Cortex of kidney (tissue), 1 donor: Measurements from ENCODE around the gene CCKAR.

Experiments
- DNase-seq: peaks from one replicate; lab custom pipeline; 2025; lab: John Stamatoyannopoulos, UW

The CCKAR gene

DNA sequence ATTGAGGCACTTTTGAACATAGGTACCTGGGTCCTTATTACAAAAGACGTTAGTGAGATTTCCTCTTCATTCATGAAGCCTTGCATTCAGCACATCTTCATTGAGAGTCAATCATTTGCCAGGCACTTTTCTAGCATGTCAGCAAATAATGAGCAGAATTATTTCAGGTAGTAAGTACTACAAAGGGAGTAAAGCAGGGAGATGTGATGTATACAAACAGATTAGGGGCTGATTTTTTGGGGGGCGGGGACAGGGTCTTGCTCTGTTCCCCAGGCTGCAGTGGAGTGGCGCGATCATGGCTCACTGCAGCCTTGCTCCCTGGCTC lies 638 bp upstream of the CCKAR start:
- no peak for DNase-seq

DNA sequence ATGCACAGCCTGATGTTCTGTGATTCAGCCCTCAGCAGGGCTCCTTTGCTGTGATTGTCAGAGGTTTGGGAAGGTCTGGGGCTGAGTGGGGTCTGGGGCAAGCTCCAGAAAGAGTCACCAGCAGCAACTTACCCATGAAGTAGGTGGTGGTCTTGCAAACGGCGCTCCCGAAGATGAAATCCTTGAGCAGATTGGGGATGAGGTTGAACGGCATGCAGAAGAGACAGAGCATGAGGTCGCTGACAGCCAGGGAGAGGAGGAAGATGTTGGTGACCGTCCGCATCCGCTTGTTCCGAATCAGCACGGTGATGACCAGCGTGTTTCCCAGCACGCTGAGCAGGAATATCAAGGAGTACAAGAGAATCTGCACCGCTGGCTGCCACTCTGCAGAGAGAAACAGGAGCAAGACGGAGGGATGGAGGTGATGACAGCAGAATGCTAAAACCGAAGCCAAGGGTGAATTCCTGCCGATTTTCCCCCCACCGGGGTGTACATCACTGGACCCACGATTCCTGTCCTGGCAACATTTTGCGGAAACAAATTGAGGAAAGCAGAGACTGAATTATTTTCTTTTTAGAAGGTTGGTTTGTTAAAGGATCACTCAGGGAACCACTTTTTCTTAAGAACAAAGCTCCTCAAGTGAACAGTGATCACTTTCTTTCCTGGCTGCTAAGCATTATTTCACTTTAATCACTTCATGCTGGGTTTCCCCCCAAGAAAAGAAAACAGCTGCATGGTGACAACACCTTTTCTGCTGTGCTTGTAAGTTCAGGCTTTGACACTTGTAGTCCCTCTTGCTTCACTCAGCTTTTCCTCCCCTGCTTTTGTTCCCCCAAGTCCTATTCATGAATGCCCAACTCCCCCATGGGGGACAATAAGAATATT lies 941 bp downstream of the CCKAR start:
- DNase-seq = no peak

DNA sequence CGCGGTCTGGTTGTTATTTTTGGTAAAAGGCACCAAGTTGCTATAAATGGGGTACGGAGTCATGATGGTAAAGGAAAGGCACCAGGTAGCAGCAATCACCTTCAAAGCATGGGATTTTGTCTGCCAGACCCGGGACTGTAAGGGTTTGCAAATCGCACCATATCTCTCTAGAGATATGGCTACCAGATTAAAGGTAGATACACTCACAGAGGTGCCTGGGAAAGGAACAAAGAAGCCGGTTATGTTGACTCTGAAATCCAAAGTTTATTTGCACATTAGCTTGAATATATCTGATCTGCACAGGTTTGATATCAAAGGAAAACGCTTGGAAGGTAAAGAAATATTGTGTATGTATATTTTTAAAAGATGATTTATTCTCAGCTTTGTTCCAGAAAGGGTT lies 4.6 kb downstream of the CCKAR start:
- DNase-seq = no peak

DNA sequence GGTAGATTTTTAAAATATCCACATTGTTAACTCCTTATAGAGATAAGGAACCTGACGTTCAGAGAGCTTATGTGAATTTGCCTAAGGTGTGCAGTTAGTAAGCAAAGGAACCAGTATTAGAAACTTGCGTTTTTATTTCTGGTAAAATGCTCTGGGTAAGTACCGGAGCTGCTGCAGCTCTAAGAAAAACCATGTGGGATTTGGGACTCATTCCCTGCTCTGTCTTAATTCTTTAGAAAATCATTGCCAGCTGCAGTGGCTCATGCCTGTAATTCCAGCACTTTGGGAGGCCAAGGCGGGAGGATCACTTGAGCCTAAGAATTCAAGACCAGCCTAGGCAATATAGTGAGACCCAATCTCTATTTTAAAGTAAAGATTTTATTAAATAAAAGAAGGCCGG lies 5.8 kb downstream of the CCKAR start:
- no peak for DNase-seq

DNA sequence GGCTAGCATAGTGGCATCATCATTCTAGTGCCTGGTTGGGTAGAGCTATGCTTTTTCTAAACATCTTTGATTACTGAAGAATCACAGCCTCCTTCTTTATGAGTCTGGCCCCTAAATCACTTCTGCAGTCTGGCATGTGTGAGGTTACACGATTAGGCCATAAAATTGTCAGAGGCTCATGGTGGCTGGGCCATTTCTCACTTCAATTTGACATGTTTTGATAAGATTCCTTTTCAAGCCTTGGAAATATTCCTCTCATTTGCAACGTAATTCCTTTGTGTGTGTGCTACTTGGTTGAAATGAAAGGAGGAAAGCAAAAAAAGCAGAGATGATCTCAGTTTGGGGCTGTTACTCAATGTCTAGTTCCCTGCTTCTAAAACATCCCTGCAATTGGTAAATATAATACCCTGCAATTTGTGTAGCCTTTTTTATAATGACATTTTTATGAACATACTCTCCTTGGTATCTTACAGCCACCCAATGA lies 6.2 kb downstream of the CCKAR start:
- no peak for DNase-seq

DNA sequence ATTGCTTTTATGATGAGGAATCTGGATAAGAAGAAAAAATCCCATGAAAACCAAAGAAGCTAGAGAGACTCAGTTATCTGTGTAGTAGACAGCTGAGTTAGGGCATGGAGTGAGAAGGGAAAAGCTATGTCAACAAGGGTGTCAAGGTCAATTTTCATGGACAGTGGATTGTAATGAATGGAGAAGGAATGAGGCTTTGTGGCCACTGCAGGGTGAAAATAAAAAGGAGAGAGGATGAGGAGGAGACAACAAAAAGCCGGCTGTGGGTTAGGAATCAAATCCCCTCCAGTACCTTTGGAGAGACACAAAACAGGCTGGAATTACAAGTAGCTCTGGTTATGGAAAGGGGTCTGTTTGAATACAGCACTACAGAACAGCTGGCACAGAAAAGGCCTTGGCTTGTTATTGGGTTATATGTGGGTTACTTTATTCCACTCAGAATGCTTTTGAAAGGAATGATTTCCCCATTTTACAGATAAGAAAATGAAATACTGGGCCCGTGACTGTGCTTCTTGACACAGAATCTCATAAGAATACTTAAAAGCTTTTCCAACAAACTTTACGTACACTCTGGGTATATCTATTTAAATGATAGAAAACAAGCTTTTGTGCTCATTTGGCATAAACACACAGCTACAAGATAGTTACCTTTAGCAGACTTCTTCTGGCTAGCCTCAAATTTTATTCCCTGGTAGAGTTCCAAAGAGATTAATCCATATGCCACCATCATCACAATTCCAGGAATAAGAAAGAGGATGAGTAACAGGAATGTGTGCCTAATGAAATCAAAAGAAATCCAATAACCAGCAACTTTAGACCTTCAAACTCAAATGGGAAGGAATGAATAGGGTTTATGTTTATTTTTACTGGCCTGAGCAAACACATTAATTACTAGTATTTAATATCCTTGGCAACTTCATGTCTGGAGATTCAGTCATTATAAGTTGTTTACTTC lies 7.5 kb downstream of the CCKAR start:
- no peak for DNase-seq

DNA sequence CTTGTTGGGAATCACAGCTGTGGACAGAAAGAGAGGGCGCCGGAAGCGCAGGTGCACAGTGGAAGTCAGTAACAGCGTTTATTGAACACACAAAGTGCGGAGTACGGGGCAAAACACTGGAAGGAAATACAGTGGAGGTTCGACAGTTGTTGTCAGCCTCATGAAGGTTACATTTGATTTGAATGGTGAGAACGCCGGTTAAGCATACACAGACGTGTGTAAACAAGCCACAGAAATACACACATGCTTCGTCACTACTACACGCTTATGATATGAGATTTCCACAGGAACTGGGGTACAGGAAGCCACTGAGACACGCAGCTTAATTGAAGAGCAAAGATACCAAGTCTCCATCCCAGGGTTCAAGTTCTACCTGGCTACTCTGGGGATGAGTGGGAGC lies 12.0 kb downstream of the CCKAR start:
- no peak for DNase-seq

DNA sequence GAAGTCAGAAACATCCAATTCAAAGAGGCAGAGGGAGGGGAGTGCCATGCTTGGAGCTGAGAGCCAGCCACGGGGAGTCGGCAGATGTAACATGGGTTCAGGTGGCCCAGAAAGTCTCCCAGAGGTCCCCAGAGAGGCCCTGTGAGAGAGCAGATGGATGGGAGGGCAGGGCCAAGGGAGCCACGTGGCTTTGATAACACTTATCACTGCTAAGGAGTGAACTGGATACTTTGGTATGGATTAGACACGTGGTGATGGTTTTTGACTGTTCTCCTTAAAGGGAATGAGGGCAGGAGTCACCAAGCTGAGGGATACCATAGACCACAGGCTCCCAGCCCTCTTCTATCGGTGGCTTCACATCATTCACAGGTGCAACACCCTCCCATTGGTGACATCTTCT lies 13.7 kb downstream of the CCKAR start:
- no peak for DNase-seq

DNA sequence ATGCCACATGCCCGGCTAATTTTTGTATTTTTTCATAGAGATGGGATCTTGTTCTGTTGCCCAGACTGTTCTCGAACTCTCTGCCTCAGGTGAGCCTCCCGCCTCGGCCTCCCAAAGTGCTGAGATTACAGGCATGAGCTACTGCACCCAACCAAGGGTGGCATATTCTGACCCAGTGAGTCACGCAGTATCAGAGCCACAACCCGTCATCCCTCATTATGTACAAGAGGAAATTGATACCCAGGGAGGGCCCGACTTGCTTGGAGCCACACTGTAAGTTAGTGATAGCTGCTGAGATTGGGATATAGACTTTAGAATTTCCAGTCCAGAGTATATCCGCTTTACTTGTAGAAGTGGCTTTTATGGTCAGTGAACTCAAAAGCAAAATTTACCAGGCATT lies 14.6 kb downstream of the CCKAR start:
- no peak for DNase-seq

DNA sequence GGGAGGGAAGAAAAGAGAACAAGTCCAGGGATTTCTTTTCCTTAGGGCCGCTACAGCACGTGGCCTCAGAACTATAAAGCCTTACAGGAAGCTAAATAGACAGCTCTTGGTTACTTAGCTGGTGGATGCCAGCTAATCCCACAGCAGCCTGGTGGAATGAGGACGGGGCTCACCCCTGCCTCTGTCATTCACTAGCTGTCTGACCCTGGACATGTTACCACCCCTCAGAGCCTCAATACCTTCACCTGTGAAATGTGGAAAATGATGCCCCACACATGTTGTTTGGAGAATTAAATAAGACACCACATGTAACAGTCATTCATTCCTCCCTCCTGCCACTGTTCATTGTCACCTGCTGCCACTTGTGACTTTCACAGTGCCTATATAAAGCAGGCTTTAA lies 15.7 kb downstream of the CCKAR start:
- DNase-seq = no peak

DNA sequence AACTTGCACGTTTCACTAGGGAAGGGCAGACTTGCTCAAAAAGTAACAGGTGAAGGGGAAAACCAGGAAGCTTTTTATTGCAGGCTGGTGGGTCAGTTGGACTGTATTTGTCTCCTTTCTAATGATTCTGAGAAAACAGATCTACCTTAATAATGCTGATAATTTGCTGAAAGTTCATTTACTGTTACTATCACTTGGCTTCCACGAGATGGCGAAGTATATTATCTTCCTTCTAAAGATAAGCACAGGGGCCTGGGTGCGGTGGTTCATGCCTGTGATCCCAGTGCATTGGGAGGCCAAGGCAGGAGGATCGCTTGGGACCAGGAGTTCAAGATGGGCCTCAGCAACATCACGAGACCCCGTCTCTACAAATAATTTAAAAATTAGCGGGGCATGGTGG lies 16.4 kb downstream of the CCKAR start:
- DNase-seq = no peak

DNA sequence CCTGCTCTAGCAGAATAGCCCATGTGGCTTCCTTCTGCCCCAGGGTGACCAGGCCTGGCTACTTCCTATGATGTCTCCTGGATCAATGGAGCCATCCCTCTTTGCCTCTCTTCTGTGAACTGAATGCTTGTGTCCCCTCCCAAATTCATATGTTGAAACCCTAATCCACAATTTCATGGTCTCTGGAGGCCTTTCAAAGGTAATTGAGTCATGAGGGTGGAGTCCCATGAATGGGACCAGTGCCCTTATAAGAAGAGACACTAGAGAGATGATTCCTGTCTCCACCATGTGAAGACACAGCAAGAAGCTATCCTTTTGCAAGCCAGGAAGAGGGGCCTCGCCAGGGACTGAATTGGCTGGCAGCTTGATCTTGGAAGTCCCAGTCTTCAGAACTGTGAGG lies 18.4 kb downstream of the CCKAR start:
- no peak for DNase-seq

DNA sequence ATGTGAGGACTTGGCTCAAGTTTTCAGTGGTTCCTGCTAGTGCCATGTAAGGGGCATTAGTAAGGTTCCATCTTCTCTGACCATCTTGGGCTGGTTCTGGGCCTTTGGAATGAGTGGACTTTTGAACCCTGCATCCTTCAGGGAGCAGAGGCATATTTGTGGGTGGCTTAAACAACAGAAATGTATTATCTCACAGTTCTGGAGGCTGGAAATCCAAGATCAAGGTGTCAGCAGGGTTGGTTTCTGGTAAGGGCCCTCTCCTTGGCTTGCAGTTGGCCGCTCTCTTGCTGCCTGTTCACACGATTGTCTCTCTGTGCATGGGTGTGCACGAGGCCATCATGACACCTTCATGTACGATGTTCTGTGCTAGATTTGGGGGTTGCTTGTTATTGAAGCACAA lies 21.3 kb downstream of the CCKAR start:
- DNase-seq = no peak

DNA sequence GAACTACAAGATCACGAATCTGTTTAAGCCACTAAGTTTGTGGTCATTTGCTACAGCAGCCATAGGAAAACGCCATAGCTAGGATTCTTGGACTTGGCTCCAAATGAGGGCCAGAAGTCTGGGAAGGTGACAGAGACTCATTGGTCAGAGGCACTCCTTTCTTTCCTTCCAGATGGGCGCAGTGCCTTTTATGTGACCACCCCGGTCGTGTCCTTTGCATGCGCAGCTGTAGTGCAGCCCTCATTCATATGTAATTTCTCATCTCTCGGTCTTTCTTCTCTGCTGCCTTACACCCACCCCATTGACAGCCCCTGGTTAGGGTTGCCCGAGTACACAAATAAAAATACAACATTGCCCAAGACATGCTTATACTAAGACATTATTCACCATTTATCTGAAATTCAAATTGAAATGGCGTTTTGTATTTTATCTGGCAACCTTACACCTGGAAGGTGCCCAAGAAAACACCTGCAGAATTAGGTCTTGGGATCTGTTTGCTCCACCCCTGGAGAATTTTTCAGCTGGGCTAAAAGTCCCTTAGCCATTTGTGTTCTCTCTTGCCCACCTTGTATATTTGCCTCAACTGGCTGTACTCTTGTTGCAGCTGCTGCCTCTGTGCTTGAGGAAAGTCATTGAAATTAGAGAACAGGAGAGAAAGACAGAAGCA lies 21.9 kb downstream of the CCKAR start:
- DNase-seq = no peak

DNA sequence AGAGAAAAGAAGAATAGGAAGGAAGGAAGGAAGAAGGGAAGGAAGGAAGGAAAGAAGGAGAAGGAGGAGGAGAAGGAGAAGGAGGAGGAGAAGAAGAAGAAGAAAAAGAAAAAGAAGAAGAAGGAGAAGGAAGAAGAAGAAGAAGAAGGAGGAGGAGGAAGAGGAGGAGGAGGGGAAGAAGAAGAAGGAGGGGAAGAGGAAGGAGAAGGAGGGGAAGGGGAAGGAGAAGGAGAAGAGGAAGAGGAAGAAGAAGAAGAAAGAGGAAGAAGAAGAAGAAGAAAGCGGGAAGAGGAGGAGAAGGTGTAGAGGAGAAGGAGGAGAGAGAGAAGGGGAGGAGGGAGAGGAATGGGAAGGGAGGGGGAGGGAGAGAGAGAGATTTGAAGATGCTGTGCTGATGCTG lies 22.6 kb downstream of the CCKAR start:
- DNase-seq = no peak

DNA sequence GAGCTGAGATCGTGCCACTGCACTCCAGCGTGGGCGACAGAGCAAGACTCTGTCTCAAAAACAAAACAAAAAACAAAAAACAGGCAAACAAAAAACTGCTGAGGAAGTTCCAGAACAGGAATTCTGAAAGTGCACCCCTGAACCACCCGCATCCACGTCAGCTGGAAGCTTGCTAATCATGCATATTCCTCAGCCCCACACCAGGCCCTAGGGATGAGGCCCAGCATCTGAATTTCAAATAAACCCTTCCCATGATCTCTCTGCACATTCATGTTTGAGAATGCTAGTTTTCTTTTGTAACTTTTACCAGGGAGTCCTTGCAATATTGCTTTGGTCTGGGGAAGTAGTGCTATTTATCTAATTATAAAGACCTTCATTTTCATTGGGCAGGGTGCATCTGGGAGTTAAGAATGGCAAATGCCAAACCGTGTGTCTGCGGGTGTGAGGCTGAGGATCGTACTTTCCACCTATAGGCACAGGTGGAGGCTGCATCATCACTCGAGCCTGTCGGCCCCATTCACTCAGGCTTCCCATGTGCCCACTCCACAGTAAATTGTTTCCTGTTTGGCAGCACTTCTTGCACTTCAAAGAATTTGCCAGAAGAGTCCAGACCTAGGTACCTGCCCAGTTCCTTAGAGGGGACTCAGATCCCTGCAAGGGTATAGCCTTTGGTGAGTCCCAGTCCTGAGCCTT lies 23.6 kb downstream of the CCKAR start:
- DNase-seq = no peak

DNA sequence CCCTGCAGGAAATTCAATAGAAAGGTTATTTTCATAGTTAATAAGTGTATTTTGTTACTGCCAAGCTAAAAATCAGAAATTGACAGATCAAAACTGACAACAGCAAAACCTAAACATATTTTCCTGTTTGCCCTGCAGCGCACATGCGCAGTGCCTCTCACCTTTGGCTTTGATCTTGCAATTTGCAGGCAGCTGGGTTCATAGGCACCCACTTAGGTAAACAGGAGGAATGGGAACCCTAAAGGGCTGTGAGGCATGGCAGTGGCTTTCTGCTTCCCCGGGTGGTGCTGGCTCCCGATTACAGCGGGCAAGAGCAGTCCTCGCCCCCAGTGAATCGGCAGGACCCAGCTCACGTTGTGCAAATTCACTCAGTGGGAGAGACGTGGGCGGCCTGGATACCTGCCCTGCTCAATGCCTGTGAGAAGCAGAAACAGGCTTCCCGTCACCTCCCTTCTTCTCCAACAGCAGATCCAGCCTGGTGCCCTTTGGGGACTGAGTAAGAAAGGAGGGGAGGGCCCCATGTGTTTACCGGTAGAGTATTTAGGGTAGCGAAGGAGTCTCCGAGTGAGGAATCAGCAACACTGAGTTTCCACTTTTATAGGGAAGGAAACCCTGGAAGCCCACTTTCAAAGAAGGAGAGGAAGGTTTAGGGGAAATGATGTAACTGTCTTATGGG lies 25.7 kb downstream of the CCKAR start:
- no peak for DNase-seq

DNA sequence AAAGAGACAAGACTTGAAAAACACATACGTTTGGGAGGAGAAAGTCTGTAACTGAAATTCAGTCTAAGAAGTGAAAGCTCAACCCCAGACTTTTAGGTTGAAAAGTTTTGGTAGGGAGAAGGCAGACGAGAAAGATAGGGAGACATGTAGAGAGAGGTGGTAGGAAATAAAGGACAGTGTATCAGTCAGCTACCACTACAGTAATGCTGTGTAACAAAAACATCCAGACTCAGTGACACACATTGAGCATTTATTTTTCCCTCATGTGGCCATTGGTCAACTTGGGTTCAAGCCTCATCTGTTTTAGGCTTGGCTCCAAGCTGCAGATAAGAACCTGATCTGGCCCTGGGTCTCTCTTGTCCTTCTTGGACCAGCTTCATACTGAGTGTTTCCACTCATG lies 26.9 kb downstream of the CCKAR start:
- DNase-seq = no peak

DNA sequence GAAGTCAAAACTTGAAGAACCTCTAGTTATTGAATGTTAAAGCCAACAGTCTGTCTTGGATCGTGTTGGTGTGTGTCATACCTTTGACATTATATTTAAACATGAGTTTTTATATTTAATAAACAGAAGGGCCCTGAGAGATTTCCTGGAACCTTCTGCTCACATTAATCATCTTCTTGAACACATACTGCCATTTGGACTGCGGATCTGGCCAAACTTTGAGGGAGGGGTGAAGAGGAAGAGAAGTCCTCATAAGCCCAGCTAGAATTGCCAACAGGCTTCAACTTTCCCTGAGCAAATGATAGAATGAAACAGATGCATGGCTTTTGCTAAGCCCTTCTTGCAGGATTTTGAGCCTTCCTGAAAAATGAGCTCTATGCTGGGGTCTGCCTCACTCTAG lies 27.4 kb downstream of the CCKAR start:
- DNase-seq = no peak

DNA sequence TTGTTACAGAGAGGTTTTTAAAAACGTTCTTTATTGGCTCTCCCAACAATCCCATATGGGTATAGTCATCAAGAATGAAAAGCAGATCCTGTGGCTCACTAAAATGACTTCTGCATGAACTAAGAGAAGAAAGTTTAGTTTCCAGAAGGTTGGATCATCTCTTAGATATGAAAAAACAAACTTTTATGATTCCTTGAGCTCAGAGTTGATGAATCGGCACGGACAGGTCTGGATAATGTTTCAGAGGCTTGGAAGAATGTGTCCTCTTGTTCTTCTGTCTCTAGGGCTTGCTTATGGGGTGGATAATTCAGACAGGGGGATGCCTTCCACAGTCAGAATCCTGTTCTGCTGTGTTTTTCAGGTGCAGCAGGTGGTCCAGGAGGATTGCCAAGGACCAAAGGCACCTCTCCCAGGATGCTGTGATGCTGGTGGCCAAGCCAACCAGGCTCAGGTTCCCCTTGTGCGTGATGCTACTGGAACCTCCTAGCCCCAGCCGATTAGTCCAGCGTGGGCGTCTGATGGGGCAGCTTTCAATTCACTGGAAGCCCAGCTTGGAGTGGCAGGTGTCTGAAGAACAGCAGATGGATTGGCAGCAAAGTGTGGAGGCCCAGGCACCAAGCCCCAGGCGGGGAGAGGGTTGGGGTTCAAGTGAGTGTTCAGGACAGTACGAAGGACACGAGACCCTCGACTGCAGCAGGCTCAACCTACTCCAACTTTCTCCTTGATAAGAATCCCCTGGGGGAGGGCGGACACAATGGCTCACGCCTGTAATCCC lies 30.3 kb downstream of the CCKAR start:
- no peak for DNase-seq
